OCI-LY1 (cell line): Measurements from ENCODE around the gene DPEP2NB.

Experiments used
- EZH2 ChIP-seq: fragments of 200-600 bp; sonication (generic), shearing (Covaris generic); IDR thresholded peaks from 2 replicates; pipeline ENCODE4 v1.8.0; 2017; ENCODE audit warnings: borderline replicate concordance, mixed run types, mild to moderate bottlenecking, antibody characterized with exemption, low read length, moderate library complexity, mixed read lengths
- TF ChIP-seq, protein P1 (sequence below): fragments of 200-600 bp; sonication (generic), shearing (Covaris generic); IDR thresholded peaks from 2 replicates; pipeline ENCODE4 v1.5.1; 2017; ENCODE audit warnings: mild to moderate bottlenecking, antibody characterized with exemption, low read length, moderate library complexity, mixed read lengths

DNA sequence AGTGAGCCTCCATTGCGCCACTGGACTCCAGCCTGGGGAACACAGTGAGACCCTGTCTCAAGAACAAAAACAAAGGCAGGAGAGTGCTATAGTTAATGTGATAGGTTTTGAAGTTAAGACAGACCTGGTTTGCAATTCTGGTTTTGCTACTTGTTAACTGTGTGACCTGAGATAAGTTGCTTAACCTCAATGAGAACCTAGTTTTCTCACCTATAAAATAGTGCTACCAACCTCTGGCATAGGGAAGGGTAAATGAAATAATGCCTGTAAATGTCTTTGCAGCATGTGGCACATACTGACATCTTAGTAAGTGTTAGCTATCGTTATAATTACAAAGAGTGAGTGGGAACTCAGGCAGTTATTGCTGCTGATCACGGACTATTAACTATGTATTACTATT, 39.7 kb upstream of the DPEP2NB start:
- TF ChIP-seq, protein P1, sequence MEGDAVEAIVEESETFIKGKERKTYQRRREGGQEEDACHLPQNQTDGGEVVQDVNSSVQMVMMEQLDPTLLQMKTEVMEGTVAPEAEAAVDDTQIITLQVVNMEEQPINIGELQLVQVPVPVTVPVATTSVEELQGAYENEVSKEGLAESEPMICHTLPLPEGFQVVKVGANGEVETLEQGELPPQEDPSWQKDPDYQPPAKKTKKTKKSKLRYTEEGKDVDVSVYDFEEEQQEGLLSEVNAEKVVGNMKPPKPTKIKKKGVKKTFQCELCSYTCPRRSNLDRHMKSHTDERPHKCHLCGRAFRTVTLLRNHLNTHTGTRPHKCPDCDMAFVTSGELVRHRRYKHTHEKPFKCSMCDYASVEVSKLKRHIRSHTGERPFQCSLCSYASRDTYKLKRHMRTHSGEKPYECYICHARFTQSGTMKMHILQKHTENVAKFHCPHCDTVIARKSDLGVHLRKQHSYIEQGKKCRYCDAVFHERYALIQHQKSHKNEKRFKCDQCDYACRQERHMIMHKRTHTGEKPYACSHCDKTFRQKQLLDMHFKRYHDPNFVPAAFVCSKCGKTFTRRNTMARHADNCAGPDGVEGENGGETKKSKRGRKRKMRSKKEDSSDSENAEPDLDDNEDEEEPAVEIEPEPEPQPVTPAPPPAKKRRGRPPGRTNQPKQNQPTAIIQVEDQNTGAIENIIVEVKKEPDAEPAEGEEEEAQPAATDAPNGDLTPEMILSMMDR, result no peak
- TF ChIP-seq EZH2, result no peak
